Sigmoid colon (tissue), 7 donors: Measurements from ENCODE around the gene KIF1A. TPM values are rescaled to one million over a fixed set of nuclear protein-coding genes. Genes with fewer than 3 reads are reported as not detected.

ENCODE experiments used
- DNase-seq: peaks from one replicate; pipeline ENCODE4 v3.0.0-alpha.2; 2019
- H3K27ac ChIP-seq, 4 donors: fragments of 200-600 bp; sonication (generic); one replicate each; pipeline ENCODE4 v1.5.1; 2016 to 2019; ENCODE audit warnings: mild to moderate bottlenecking in 1 of 4
- H3K27me3 ChIP-seq, 3 donors: fragments of 200-600 bp; sonication (generic); one replicate each; pipeline ENCODE4 v1.5.1; 2019; ENCODE audit warnings: mild to moderate bottlenecking in 1 of 3
- H3K36me3 ChIP-seq, 4 donors: fragments of 200-600 bp; sonication (generic); one replicate each; pipeline ENCODE4 v1.5.1; 2016 to 2019
- H3K4me1 ChIP-seq, 4 donors: fragments of 200-600 bp; sonication (generic); one replicate each; pipeline ENCODE4 v1.5.1; 2017 to 2019
- H3K4me3 ChIP-seq, 4 donors: fragments of 200-600 bp; sonication (generic); one replicate each; pipeline ENCODE4 v1.5.1; 2017 to 2019; ENCODE audit warnings: mild to moderate bottlenecking in 2 of 4, moderate library complexity in 1 of 4
- H3K9me3 ChIP-seq, 4 donors: fragments of 200-600 bp in 3 of 4; sonication (generic) in 3 of 4; one replicate each; pipeline versions ENCODE4 v1.5.1 to v1.6.1; 2013 to 2019
- EP300 ChIP-seq, 4 donors: sonication (generic); formaldehyde crosslinking; IDR thresholded peaks; one replicate each; pipeline ENCODE4 v1.6.1; 2017; ENCODE audit warnings: antibody characterized with exemption in 4 of 4
- POLR2A ChIP-seq, 2 donors: fragments of 450-650 bp; IDR thresholded peaks; one replicate each; pipeline ENCODE4 v1.6.1; 2016; ENCODE audit warnings: antibody characterized with exemption in 2 of 2, mild to moderate bottlenecking in 2 of 2, moderate library complexity in 2 of 2
- POLR2AphosphoS5 ChIP-seq, 4 donors: sonication (generic); formaldehyde crosslinking; IDR thresholded peaks; one replicate each; pipeline ENCODE4 v1.6.1; 2017; ENCODE audit warnings: antibody characterized with exemption in 4 of 4
- WGBS, 2 donors: extraction: QIAGEN DNeasy Blood & Tissue Kit; methylation state at CpG; one replicate each; pipeline ENCODE4 v1.1.7; 2013; 5-methylcytosine and 5-hydroxymethylcytosine counted together
- intact Hi-C: fragments of 100-400 bp; cut with DNase I; formaldehyde crosslinking; loops from one replicate; pipeline ENCODE4 v1.15.1; 2023
- polyA plus RNA-seq, 3 donors: library from polyadenylated mRNA; stranded (reverse); fragments of 200-250 nt; gene quantifications; one replicate each; pipeline ENCODE4 v1.2.3, GENCODE V29; 2013
- total RNA-seq, 4 donors: library from RNA; depleted of rRNA; stranded (reverse); fragments of >200 nt; gene quantifications; one replicate each; pipeline ENCODE4 v1.1.0, GENCODE V29; 2016
- TF ChIP-seq, protein P1 (sequence below), 4 experiments: fragments of 450-650 bp in 3 of 4; fragments of 200-600 bp in 1 of 4; IDR thresholded peaks; one replicate each; pipeline ENCODE4 v1.5.1; 2016 to 2019; ENCODE audit warnings: antibody characterized with exemption in 4 of 4, mild to moderate bottlenecking in 3 of 4, moderate library complexity in 2 of 4
- donor health status: healthy with polysubstance abuse.
- donor health status: Bipolar disorder and iron deficiency.
- donor health status: healthy.

Gene KIF1A
- total and polyA plus RNA-seq, 7 donors = under 0.01 to 9.7 (median 4.4) TPM

- H3K27me3 ChIP-seq = peaks cover 0 to 36% (median 10%) of the 10 kb centered on the region in 3 donors
- TF ChIP-seq POLR2AphosphoS5 (IDR thresholded peaks at IDR 0.05) (no peak), POLR2A (IDR thresholded peaks at IDR 0.05) (no peak), EP300 (IDR thresholded peaks at IDR 0.05) (no peak)
- TF ChIP-seq, protein P1, sequence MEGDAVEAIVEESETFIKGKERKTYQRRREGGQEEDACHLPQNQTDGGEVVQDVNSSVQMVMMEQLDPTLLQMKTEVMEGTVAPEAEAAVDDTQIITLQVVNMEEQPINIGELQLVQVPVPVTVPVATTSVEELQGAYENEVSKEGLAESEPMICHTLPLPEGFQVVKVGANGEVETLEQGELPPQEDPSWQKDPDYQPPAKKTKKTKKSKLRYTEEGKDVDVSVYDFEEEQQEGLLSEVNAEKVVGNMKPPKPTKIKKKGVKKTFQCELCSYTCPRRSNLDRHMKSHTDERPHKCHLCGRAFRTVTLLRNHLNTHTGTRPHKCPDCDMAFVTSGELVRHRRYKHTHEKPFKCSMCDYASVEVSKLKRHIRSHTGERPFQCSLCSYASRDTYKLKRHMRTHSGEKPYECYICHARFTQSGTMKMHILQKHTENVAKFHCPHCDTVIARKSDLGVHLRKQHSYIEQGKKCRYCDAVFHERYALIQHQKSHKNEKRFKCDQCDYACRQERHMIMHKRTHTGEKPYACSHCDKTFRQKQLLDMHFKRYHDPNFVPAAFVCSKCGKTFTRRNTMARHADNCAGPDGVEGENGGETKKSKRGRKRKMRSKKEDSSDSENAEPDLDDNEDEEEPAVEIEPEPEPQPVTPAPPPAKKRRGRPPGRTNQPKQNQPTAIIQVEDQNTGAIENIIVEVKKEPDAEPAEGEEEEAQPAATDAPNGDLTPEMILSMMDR (IDR thresholded peaks at IDR 0.05) = no peak
- no peaks in the 10 kb centered on the region for H3K36me3 ChIP-seq
- peaks cover 0 to 6% (median 3%) of the 10 kb centered on the region in 4 donors for H3K4me1 ChIP-seq
- 83 to 87% methylated on average over 11 of the region's 11 CpGs for WGBS, 2 donors
- H3K9me3 ChIP-seq = no peaks in the 10 kb centered on the region
- no peak overlapping the region for H3K27ac ChIP-seq
- no peak overlapping the region for H3K4me3 ChIP-seq
- peak; percentile 50 for DNase-seq
- intact Hi-C loops = no loop called here
These were observed 24.6 kb downstream of the KIF1A start for GRCh38 chr2:240795454-240795853.

DNA sequence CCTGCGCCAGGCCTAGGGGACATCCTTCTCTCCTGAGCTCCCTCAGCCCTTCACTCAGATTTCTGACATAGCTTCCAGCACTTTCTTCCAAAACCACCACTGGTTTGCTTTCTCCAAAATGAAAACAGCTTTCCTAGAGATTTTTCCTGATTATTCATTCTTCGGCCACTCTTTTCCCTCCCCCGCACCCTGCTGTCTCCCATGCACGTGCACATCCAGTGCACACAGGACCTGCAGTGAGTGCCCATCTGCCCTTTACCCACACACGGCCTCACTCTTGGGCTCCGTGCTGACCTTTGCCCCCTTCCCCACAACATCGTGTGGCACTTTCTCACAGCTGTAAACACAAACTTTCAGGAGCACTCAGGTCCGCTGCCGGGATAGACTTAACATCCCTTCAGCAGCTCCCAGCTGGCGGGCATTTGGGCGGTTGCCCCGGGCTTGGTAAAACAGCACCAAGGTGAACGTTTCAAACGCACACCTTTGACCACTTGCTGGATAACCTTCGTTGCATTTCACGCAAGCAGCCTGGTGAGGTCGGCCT is 25.8 kb downstream of the KIF1A start:
- TF ChIP-seq POLR2AphosphoS5 (IDR thresholded peaks at IDR 0.05) = no peak
- TF ChIP-seq, protein P1 (IDR thresholded peaks at IDR 0.05) = no peak
- TF ChIP-seq EP300 (IDR thresholded peaks at IDR 0.05) = no peak
- no peak for TF ChIP-seq POLR2A (IDR thresholded peaks at IDR 0.05)
- DNase-seq = peak; percentile 64
- WGBS, 2 donors = 50 to 74% methylated on average over 17 of the region's 17 CpGs
- Histone ChIP-seq H3K27ac (no peak overlapping the region), H3K27me3 (peaks cover 0 to 31% (median 8%) of the 10 kb centered on the region in 3 donors), H3K36me3 (no peaks in the 10 kb centered on the region), H3K9me3 (no peaks in the 10 kb centered on the region), H3K4me1 (no peaks in the 10 kb centered on the region), H3K4me3 (no peak overlapping the region)
- intact Hi-C loops = no loop called here

DNA sequence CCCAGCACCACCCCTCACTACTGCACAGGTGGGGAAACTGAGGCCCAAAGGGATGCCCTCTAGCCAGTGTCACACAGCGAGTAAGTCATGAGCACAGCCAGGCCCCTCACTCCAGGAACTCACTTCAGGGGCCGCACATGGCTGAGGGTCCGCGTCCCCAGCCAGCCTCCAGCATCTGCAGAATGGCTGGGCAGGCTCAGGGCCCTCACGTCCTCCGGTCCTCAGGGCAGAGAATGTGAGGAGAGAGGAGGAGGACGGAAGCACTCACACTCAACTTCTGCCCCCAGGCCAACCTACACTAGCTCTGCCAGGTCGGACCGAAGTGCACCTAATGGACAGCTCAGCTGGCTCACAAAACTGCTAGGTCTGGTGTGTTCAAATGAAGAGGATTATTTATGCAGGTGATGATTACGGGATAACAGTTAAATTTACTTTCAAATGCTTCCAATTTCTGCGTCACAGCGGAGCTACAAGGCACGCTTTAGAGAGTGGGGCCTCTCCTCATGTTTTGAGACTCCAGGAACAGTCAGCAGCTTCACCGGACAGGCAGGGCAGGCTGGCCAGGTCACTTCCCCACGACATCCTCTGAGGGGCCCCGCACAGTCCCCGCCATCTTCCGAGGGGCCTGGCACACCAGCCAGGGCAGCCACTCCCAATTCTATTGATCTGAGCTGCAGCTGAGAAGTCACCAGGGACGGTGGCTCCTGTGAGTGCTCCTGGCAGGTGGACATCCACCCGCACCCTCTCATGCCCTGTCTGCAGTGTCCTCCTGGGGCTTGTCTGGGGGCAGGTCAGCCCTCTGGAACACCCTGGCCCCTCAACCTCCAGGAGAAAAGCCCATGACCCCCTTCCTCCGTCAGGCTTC is 26.5 kb downstream of the KIF1A start:
- H3K27ac ChIP-seq = no peak overlapping the region

DNA sequence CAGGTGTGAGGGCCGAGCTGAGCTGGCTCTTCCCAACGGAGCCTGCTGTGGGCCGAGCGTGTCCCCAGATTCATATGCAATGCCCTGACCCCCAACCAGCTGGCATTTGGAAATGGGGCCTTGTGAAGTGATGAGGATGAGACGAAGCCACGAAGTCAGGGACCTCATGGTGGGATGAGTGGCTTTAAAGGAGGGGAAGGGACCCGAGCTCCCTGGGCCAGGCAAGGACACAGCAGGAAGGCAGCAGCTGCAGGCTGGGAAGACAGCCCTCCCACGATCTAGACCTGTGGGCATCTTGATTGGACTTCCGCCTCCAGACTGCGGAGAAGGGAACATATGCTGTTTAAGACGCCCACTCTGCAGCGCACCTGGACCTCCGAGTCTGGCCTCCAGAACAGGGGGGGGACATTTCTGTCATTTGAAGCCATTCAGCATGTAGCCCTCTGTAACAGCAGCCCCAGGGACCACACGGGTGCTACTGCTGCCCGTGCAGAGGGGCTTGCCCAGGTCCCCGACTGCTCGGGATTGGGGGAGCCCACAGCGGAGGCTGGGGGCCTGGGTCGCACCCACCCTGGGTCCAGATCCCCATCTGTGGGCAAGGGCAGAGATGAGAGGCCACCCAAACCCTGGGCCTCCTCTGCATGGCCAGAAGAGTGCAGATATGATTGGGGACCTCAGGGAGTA is 27.2 kb downstream of the KIF1A start:
- Histone ChIP-seq H3K9me3 (no peaks in the 10 kb centered on the region), H3K27ac (no peak overlapping the region), H3K4me1 (no peaks in the 10 kb centered on the region), H3K4me3 (no peak overlapping the region), H3K36me3 (no peaks in the 10 kb centered on the region), H3K27me3 (peaks cover 0 to 17% (median 0%) of the 10 kb centered on the region in 3 donors)
- 82 to 83% methylated on average over 19 of the region's 19 CpGs for WGBS, 2 donors
- TF ChIP-seq POLR2AphosphoS5 (IDR thresholded peaks at IDR 0.05) (no peak), EP300 (IDR thresholded peaks at IDR 0.05) (no peak), POLR2A (IDR thresholded peaks at IDR 0.05) (no peak)
- TF ChIP-seq, protein P1 (IDR thresholded peaks at IDR 0.05) = no peak
- intact Hi-C loops = no loop called here
- peak; percentile 56 for DNase-seq

More for the DNA sequence above, 26.5 kb downstream of the KIF1A start:
- Histone ChIP-seq H3K36me3 (no peaks in the 10 kb centered on the region), H3K4me3 (no peak overlapping the region), H3K9me3 (no peaks in the 10 kb centered on the region), H3K4me1 (no peaks in the 10 kb centered on the region), H3K27me3 (peaks cover 0 to 24% (median under 1%) of the 10 kb centered on the region in 3 donors)
- DNase-seq = peak; percentile 55
- 80 to 87% methylated on average over 21 of the region's 21 CpGs for WGBS, 2 donors
- intact Hi-C loops = no loop called here
- no peak for TF ChIP-seq POLR2AphosphoS5 (IDR thresholded peaks at IDR 0.05)
- TF ChIP-seq, protein P1 (IDR thresholded peaks at IDR 0.05) = no peak
- TF ChIP-seq POLR2A (IDR thresholded peaks at IDR 0.05) = no peak
